Adipocyte (in vitro differentiated cells): ENCODE measurements around the gene MAP3K6.
A peak's percentile ranks its signal among the peaks of the same experiment; 100 is the strongest.

Experiments used
- DNase-seq: peaks from one replicate; pipeline ENCODE4 v3.0.0-alpha.2; 2015; ENCODE audit warnings: low read depth
- H3K27me3 ChIP-seq: replicated peaks from 2 replicates; pipeline ENCODE4 v1.7.0; 2013; ENCODE audit warnings: mild to moderate bottlenecking, low read length, moderate library complexity; ENCODE audit not compliant: control insufficient read depth, insufficient read depth
- H3K36me3 ChIP-seq: 2 replicates; pipeline ENCODE4 v1.7.0; 2013; ENCODE audit warnings: low read length, mild to moderate bottlenecking, moderate library complexity; ENCODE audit not compliant: control insufficient read depth, insufficient read depth, severe bottlenecking
- H3K4me1 ChIP-seq: 2 replicates; pipeline ENCODE4 v1.7.0; 2013; ENCODE audit warnings: mild to moderate bottlenecking, low read length, moderate library complexity; ENCODE audit not compliant: control insufficient read depth, insufficient read depth
- H3K4me3 ChIP-seq: 2 replicates; pipeline ENCODE4 v1.7.0; 2013; ENCODE audit warnings: mild to moderate bottlenecking, low read length, moderate library complexity
- H3K9ac ChIP-seq: 2 replicates; pipeline ENCODE4 v1.7.0; 2013; ENCODE audit warnings: mild to moderate bottlenecking, low read length, moderate library complexity
- H3K9me3 ChIP-seq: 2 replicates; pipeline ENCODE4 v1.7.0; 2013; ENCODE audit warnings: mild to moderate bottlenecking, low read length, moderate library complexity; ENCODE audit not compliant: control insufficient read depth

Gene MAP3K6

DNA sequence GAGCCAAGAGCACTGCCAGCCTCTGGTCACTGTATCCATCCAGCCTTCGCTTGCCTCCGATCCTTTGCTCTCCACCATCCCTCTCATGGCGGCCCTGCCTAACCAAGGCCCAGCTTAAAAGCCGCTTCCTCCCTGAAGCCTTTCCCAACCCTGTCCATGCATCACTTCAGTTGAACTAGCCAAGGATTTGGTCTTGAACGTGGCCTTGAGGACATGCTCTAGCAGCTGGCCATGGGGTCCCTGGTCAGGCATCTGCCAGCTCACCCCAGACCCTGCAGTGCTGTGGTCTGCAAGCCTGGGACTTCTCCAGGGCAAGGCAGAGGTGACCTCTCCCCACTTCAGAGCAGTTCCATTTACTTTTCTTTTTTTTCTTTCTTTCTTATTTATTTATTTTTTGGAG, 30.0 kb downstream of the MAP3K6 start:
- H3K27me3 ChIP-seq = no peaks in the 10 kb centered on the region
- H3K9me3 ChIP-seq = no peaks in the 10 kb centered on the region
- H3K36me3 ChIP-seq = peaks cover 45% of the 10 kb centered on the region
- peaks cover 6% of the 10 kb centered on the region for H3K4me1 ChIP-seq
- DNase-seq = no peak
- H3K4me3 ChIP-seq = no peak overlapping the region
- no peak overlapping the region for H3K9ac ChIP-seq

DNA sequence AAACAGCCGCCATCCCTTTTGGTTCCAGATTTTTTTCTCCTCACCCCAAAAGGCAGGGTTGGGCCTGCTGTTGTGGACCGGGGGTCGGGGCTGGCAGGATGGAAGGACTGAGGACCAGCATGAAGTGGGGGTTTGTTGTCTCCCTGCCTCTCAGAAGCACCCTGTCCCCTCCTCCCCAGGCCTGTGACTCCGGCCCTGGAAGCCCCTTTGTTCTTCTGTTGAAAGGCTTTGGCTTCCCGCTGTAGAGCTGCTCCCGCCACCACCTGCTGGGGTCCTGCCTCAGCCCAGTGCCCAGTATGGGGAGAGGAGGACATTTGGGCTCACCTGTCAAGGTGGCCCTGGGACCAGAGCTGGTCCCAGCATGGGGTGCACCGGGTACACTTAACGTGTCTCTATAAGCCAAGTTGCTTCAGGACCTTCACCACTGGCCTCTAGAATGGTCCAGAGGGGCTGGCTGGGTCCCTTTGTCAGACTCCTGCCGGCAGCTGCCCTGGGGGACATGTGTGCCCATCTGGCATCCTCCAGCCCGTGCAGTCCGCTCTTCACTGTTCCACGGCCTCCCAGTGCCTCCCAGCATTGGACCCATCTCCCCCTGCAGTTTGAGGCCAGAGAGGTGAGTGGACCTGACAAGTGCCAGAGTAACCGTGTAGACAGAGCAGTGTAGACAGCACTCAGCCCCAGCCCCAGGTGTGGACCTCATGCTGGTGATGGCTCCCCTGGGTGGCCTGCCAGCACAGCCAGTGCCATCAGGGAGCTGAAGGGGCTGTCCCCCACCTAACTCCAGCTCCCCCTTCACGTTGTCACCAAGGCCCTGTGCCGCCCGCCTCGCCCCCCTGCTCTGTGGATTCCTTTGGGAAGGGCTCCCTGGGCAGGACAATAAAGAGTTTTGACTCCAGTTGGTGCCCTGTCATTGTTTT, 31.0 kb downstream of the MAP3K6 start:
- Histone ChIP-seq H3K4me1 (no peaks in the 10 kb centered on the region), H3K4me3 (no peak overlapping the region), H3K27me3 (no peaks in the 10 kb centered on the region), H3K9ac (no peak overlapping the region), H3K9me3 (no peaks in the 10 kb centered on the region), H3K36me3 (peaks cover 47% of the 10 kb centered on the region)
- no peak for DNase-seq

DNA sequence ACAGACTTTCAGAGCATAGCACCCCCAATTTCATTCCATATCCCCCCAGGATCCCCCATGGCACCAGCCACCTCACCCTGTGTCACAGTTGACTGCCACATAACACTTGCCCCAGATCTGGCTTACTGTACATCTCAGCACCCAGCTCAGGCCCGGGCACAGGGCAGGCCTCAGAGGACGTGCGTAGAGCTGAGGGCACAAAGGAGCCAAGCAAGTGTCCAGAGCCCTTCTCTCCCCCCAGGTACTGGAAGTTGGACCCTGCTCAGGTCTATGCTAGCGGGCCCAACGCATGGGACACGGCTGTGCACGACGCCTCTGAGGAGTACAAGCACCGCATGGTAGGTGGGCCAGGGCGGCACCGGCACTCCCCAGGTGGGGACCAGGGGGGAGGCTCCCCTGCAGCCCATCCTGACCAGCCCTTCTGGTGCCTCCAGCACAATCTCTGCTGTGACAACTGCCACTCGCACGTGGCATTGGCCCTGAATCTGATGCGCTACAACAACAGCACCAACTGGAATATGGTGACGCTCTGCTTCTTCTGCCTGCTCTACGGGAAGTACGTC, 33.0 kb downstream of the MAP3K6 start:
- Histone ChIP-seq H3K36me3 (peaks cover 47% of the 10 kb centered on the region), H3K4me3 (no peak overlapping the region), H3K9ac (no peak overlapping the region), H3K27me3 (no peaks in the 10 kb centered on the region), H3K4me1 (no peaks in the 10 kb centered on the region), H3K9me3 (no peaks in the 10 kb centered on the region)
- no peak for DNase-seq

DNA sequence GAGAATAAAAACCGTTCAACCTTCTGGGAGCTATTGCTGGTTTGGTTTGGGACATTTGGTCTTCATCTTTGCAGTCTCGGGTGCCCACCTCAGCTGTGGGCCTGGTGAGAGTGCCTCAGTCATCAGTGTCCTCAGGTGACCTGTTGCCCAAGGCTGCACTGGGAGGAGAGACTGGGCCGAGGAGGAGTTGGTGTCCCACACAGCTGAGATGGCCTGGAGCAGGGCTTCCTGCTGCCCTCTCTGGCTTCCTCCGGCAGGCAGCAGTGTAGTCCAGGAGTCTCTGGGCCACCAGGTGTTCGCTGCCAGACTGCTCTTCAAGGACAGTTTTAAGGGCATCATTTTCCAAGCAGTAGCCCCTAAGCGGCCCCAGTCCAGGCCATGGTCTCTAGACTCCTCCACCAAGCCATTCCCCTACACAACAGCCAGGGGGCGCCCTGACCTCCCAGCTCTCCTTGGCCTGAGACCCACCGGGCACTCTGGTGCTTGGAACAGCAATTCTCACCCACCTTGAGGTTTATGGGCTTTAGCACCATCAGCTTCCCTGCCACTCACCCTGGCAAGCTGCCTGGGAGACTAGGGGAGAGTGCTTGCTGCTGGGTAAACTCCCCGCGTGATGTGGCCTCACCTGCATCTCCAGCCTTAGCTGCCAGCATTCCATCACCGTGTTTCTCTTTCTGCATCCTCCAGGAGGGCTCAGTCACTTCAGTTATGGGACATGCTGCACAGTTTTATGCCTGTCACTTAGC, 34.1 kb downstream of the MAP3K6 start:
- peaks cover 49% of the 10 kb centered on the region for H3K36me3 ChIP-seq

DNA sequence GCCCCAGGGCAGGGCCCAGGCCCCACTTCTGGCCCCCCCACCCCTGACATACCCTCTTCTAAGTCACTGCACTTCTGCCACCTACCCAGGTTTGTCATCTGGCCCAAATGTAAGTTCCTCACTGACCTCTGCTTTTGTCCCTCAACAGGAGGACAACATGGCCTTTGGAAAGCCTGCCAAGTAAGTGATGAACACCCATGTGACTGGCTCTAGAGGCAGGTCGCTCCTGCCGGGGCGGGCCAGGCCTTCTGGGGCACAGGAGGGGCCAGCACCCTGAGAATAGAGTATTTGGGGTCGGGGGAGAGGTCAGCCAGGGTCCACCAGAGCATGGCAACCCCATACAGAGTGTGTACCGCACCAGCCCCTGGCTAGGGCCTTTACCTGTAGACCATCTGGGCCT, 34.8 kb downstream of the MAP3K6 start:
- no peak for DNase-seq
- H3K36me3 ChIP-seq = peaks cover 51% of the 10 kb centered on the region
- H3K4me3 ChIP-seq = no peak overlapping the region
- H3K27me3 ChIP-seq = no peaks in the 10 kb centered on the region
- peaks cover 2% of the 10 kb centered on the region for H3K4me1 ChIP-seq
- no peaks in the 10 kb centered on the region for H3K9me3 ChIP-seq
- H3K9ac ChIP-seq = peak overlapping the region; percentile 7

More for the DNA sequence above, 34.1 kb downstream of the MAP3K6 start:
- H3K4me1 ChIP-seq = no peaks in the 10 kb centered on the region
- no peaks in the 10 kb centered on the region for H3K27me3 ChIP-seq
- H3K9ac ChIP-seq = peak overlapping the region; percentile 7
- H3K9me3 ChIP-seq = no peaks in the 10 kb centered on the region
- DNase-seq = peak; percentile 75
- no peak overlapping the region for H3K4me3 ChIP-seq

DNA sequence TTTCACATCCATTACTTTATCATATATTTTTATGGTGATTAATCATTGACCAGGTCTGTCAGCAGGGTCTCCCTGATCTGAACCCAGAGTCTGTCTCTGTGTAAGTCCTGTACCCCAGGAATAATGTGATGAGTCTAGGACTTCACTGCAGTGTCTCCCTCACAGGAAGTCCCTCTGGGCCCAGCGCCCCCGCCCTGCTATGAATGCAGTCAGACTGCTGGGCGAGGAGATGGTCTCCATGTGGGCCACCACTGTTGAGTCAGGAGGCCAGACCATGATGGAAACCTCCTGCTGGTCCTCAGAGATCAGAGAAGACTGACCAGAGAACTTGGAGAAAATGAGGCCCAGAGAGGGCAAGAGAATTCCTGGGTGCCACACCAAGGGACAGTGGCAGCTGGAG, 35.3 kb downstream of the MAP3K6 start:
- Histone ChIP-seq H3K27me3 (no peaks in the 10 kb centered on the region), H3K9ac (no peak overlapping the region), H3K4me3 (no peak overlapping the region), H3K9me3 (no peaks in the 10 kb centered on the region), H3K4me1 (peaks cover 7% of the 10 kb centered on the region), H3K36me3 (peaks cover 56% of the 10 kb centered on the region)
- DNase-seq = no peak

DNA sequence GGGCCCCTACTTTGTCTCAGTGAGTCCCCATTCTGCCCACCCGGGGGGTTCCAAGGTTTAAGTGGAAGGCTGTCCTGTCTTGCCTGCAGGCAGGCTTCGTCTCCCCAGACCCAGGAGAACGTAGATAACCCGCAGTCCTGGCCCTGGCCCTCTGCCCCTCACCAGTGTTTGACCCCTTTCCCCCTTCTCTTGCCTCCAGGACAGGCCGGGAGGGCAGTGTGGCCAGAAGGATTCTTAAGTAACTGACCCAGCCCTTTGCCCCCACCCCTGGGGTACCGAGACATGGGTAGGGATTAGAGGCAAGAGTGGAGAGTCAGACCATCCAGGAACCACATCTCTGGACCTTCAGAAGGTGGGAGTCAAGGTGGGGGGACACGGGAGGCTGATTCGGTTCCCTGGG, 36.0 kb downstream of the MAP3K6 start:
- no peak overlapping the region for H3K9ac ChIP-seq
- H3K27me3 ChIP-seq = no peaks in the 10 kb centered on the region
- H3K36me3 ChIP-seq = peaks cover 58% of the 10 kb centered on the region
- no peak for DNase-seq
- peaks cover 10% of the 10 kb centered on the region for H3K4me1 ChIP-seq
- no peak overlapping the region for H3K4me3 ChIP-seq
- H3K9me3 ChIP-seq = no peaks in the 10 kb centered on the region

DNA sequence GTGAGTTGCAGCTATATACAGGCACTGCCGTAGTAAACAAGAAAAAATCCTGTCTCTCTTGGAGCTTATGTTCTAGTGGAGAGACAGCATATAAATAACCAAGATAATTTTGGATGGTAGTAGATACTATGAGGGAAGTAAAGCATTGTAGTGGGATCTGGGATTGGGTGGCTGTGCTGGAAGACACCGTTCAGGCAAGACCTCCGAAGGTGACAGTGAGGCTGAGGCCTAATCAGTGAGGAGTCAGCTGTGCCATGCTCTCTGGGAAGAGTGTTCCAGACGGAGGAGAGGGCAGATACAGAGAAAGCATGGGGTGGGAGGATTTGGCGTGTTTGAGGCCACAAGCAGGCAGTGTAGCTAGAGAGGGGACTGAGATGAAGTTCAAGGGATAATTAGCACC, 38.8 kb downstream of the MAP3K6 start:
- Histone ChIP-seq H3K4me1 (peaks cover 18% of the 10 kb centered on the region), H3K27me3 (no peaks in the 10 kb centered on the region), H3K9me3 (no peaks in the 10 kb centered on the region), H3K36me3 (peaks cover 46% of the 10 kb centered on the region), H3K9ac (no peak overlapping the region), H3K4me3 (no peak overlapping the region)
- no peak for DNase-seq

DNA sequence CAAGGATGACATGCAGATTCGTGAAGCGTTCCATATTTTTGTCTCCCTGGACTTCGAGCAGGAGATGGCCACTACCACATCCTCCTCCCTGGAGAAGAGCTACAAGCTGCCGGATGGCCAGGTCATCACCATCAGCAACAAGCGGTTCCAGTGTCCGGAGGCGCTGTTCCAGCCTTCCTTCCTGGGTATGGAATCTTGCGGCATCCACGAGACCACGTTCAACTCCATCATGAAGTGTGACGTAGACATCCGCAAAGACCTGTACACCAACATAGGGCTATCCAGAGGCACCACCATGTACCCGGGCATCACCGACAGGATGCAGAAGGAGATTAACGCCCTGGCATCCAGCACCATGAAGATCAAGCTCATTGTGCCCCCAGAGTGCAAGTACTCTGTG, 41.5 kb downstream of the MAP3K6 start:
- peaks cover 35% of the 10 kb centered on the region for H3K36me3 ChIP-seq
- no peak overlapping the region for H3K9ac ChIP-seq
- no peaks in the 10 kb centered on the region for H3K9me3 ChIP-seq
- H3K27me3 ChIP-seq = no peaks in the 10 kb centered on the region
- no peak overlapping the region for H3K4me3 ChIP-seq
- no peak for DNase-seq
- H3K4me1 ChIP-seq = peaks cover 24% of the 10 kb centered on the region

DNA sequence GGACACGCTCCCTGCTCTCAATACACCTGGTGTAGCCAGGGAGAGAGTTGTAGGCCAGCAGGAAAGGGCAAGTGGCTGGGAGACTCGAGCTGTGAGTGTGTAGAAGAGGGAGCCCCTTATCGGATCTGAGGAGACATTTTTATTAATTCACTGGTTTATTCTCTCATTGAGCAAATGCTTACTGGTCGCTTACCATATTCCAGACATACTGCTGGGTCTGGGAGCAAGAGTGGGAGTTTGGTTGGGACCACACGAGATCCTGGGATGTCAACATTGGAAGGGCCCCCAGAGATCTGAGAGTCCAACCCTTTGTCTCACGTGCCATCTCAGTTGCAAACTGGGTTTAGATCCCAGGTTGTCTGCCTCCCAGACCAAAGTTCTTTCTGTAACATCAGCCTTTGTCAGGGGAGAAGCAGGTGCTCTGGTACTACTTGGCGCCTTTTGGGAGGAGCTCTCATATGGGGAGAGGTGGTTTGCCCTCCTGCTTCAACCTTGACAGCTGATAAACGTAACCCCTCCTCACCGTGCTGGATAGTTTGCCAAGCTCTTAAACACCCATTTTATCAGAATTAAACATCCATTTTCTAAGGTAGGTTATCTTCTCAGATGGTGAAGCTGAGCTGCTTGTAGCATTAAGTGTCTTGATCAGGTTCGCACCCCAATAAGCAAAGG, 44.1 kb downstream of the MAP3K6 start:
- H3K4me3 ChIP-seq = peak overlapping the region; percentile 100
- H3K4me1 ChIP-seq = peaks cover 28% of the 10 kb centered on the region
- no peaks in the 10 kb centered on the region for H3K9me3 ChIP-seq
- peaks cover 30% of the 10 kb centered on the region for H3K36me3 ChIP-seq
- DNase-seq = peak; percentile 30
- H3K9ac ChIP-seq = peak overlapping the region; percentile 100
- no peaks in the 10 kb centered on the region for H3K27me3 ChIP-seq
